ENCODE data around the gene TLCD3B. TPM values are rescaled to one million over a fixed set of nuclear protein-coding genes. Genes with fewer than 3 reads are reported as not detected.

Gene TLCD3B
- total RNA-seq, 1 donor from 2014 or later = not detected

GRCh38 chr16:29983420-29984136, 47.5 kb downstream of the TLCD3B start:
- intact Hi-C loops (cut with DNase I) = no loop called here
- DNase-seq (ENCODE audit: missing footprints) (no peak), ATAC-seq (no peak)

- DNase-seq (ENCODE audit: missing footprints) = no peak
- intact Hi-C loops (cut with DNase I) = no loop called here
These were observed 48.3 kb downstream of the TLCD3B start for GRCh38 chr16:29982560-29983419.

DNA sequence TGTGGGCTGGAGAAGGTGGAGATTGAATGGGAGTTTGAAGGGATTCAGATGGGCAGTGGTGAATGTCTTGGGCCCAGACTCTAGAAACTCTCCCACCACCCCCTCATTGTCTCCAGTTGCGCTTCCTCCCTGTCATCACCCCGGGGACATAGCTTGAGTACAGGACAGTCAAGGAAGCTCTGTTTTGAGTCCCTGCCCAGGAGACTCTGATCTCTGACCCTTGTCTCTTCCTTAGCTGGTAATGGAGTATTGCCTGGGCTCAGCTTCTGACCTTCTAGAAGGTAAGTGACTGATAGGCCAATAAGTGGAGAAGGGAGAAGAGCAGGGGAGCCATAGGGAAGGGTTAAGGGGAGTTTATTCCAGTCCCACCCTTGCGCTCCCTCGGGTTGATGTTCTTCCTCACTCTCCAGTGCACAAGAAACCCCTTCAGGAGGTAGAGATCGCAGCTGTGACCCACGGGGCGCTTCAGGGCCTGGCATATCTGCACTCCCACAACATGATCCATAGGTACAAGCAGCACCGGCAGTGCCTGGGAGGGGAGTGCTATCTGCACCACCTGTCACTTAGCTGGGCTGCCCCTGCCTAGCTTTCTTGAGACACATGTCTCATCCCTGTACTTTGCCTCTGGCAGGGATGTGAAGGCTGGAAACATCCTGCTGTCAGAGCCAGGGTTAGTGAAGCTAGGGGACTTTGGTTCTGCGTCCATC, 52.4 kb downstream of the TLCD3B start:
- ATAC-seq (no peak), DNase-seq (ENCODE audit: missing footprints) (no peak)
- intact Hi-C loops (cut with DNase I) = no loop called here

More at GRCh38 chr16:29982560-29983419, 48.3 kb downstream of the TLCD3B start:
- no peak for ATAC-seq

DNA sequence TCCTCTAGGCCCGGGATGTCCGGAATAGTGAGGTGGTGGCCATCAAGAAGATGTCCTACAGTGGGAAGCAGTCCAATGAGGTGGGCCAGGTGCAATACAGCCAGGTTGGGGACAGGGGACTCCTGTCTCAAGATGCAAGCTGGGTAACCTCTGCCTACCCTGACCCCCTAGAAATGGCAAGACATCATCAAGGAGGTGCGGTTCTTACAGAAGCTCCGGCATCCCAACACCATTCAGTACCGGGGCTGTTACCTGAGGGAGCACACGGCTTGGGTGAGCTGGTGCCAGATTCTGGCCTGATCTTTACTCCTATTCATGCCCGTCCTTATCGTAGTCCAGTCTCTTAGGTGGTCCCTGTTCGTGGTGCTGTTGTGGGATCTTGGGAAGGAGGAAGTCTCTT, 53.0 kb downstream of the TLCD3B start:
- intact Hi-C loops (cut with DNase I) = no loop called here
- ATAC-seq = no peak
- DNase-seq (ENCODE audit: missing footprints) = no peak

DNA sequence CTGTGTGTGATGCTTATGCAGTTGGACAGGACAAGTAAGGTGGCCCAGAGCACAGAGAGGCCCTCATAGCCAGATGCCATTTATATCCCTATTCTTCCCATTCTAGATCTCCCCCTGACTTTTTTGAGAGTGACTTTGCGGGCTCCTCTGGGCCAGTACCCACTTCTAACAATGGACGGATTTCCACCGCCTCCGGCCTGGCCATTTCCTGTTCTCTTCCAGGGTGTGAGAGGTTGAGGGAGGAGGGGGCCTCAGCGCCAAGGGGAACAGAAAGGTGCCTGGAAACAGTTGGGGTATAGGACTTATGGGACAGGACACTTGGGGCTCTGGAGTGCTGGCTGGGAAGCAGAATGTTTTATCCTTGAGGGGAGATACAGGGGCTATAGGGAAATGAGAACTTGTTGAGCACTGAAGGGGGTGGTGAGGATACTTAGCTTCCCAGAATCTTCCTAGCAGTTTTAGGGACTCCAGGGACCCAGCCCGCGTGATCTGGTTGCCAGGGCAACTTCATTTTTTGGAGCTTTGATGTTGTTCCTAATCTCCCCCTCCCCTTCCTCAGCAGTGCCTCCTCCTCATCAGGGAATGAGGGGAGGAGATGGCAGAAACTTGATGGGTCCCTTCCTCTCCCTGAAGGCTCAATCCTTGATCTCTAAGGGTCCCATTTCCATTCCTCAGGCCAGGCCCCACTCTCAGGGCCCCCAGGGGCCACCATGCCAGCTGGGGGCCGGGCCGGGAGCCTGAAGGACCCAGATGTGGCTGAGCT, 53.8 kb downstream of the TLCD3B start:
- intact Hi-C loops (cut with DNase I) = loop anchor here (2.0 kb wide), 2 partner anchors 16 to 18 kb away; partner anchors contain the start of gene HIRIP3
- ATAC-seq (no peak), DNase-seq (ENCODE audit: missing footprints) (no peak)

DNA sequence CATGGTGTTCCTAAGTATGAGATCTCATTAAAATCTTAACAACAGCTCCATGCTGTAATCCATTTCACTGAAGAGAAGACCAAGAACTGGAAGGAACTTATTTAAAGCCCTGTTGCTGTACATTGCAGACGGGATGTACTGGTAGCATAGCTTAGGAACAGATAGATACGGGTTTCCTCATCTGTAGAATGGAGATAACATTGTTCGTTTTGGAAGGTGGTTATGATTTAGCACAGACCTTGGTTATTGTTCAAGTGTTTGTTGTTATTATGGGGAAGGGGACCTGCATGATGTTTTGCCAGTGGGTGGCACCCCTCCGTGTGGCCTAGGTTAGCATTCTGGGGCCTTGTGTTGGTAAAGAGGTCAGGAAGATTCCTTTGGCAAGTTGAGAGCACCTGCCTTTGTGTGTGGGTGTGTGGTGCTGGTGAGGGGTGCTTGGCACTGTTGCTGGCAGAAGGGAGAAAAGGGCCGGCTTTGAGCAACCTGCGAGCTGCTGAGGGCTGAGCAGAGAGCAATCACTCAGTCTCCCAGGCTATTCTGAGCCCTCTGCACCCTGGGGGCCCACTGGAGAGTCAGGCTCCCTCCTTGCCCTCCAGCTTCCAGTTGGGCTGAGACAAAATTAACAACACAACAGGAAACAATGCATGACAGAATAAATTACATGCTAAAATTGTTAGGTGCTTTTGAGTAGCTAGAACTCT, 55.1 kb downstream of the TLCD3B start:
- DNase-seq (ENCODE audit: missing footprints) = no peak
- intact Hi-C loops (cut with DNase I) = loop anchor here (2.0 kb wide), 2 partner anchors 15 to 19 kb away; partner anchors contain the start of gene HIRIP3
- ATAC-seq = no peak

DNA sequence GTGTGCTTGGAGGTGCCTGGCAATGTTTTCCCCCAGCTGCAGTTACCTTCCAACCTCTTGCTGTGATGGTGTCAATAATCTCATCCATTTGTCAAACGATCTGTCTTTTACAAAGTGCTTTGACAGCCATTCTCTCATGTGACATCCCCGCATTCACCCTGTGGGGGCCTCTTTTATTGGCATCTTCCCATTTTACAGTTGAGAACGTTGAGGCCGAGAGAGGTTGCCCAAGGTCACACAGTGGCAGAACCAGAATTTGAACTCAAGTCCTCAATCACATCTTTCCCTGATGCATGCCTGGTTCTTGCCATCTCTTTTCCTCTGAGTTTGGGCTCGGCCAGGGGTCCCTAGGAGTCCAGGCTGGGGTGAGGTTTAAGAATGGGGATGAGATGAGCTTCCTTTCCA, 55.9 kb downstream of the TLCD3B start:
- intact Hi-C loops (cut with DNase I) = no loop called here
- ATAC-seq (no peak), DNase-seq (ENCODE audit: missing footprints) (no peak)

Other genes starting within 250 kb of the TLCD3B start
- 53.3 TPM for gene KIF22, start 240.5 kb downstream of the TLCD3B start, total RNA-seq
- gene MAZ, start 224.7 kb downstream of the TLCD3B start, total RNA-seq = 92.0 TPM
- gene PRRT2, start 219.1 kb downstream of the TLCD3B start, total RNA-seq = 3.2 TPM
- 15.6 TPM for gene PAGR1, start 215.1 kb downstream of the TLCD3B start, total RNA-seq
- 51.5 TPM for gene MVP, start 210.8 kb downstream of the TLCD3B start, total RNA-seq
- gene CDIPT, start 168.0 kb downstream of the TLCD3B start, total RNA-seq = 65.8 TPM
- gene SEZ6L2, start 131.7 kb downstream of the TLCD3B start, total RNA-seq = 0.43 TPM
- 0.19 TPM for gene ASPHD1, start 130.8 kb downstream of the TLCD3B start, total RNA-seq
- gene KCTD13, start 105.0 kb downstream of the TLCD3B start, total RNA-seq = 8.0 TPM
- gene TMEM219, start 69.2 kb downstream of the TLCD3B start, total RNA-seq = 74.4 TPM
- 32.7 TPM for gene TAOK2, start 57.4 kb downstream of the TLCD3B start, total RNA-seq
- 20.2 TPM for gene HIRIP3, start 35.7 kb downstream of the TLCD3B start, total RNA-seq
- gene INO80E, start 35.0 kb downstream of the TLCD3B start, total RNA-seq = 32.4 TPM
- 0.35 TPM for gene DOC2A, start 20.2 kb downstream of the TLCD3B start, total RNA-seq
- gene C16orf92, start 8.1 kb downstream of the TLCD3B start, total RNA-seq = not detected
- 4,126 TPM for gene ALDOA, start 34.5 kb upstream of the TLCD3B start, total RNA-seq
- 37.8 TPM for gene PPP4C, start 44.7 kb upstream of the TLCD3B start, total RNA-seq
- gene TBX6, start 60.7 kb upstream of the TLCD3B start, total RNA-seq = 0.51 TPM
- gene YPEL3, start 64.9 kb upstream of the TLCD3B start, total RNA-seq = 61.5 TPM
- gene GDPD3, start 82.3 kb upstream of the TLCD3B start, total RNA-seq = 2.2 TPM
- 46.0 TPM for gene MAPK3, start 91.9 kb upstream of the TLCD3B start, total RNA-seq
- 15.8 TPM for gene CORO1A, start 152.3 kb upstream of the TLCD3B start, total RNA-seq
- 49.7 TPM for gene BOLA2B, start 162.4 kb upstream of the TLCD3B start, total RNA-seq
- 7.4 TPM for gene SLX1A, start 162.6 kb upstream of the TLCD3B start, total RNA-seq
- 10.3 TPM for gene SULT1A3, start 168.0 kb upstream of the TLCD3B start, total RNA-seq
- gene NPIPB13, start 217.2 kb upstream of the TLCD3B start, total RNA-seq = 4.5 TPM